ENCODE measurements around the gene EXOSC2.
A peak's percentile ranks its signal among the peaks of the same experiment; 100 is the strongest.

The EXOSC2 gene

DNA sequence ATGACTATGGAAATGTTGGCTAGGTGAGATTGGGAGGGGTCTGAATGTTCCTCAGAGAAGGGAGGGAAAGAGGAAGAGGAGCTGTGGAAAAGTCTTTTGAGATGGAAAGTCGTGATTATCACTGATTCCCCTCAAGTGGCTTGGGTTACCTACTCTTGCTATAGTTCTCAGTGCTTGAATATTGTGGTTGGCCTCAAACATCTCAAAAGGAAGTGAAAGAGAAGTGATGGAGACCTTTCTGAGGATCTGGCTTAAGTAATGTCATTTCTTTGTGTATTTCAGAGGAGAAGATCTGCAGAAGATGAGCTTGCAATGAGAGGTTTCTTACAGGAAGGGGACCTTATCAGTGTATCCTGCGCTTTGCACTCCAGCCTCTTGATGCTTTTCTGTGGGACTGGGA, 5.5 kb downstream of the EXOSC2 start:
- no peak for DNase-seq

DNA sequence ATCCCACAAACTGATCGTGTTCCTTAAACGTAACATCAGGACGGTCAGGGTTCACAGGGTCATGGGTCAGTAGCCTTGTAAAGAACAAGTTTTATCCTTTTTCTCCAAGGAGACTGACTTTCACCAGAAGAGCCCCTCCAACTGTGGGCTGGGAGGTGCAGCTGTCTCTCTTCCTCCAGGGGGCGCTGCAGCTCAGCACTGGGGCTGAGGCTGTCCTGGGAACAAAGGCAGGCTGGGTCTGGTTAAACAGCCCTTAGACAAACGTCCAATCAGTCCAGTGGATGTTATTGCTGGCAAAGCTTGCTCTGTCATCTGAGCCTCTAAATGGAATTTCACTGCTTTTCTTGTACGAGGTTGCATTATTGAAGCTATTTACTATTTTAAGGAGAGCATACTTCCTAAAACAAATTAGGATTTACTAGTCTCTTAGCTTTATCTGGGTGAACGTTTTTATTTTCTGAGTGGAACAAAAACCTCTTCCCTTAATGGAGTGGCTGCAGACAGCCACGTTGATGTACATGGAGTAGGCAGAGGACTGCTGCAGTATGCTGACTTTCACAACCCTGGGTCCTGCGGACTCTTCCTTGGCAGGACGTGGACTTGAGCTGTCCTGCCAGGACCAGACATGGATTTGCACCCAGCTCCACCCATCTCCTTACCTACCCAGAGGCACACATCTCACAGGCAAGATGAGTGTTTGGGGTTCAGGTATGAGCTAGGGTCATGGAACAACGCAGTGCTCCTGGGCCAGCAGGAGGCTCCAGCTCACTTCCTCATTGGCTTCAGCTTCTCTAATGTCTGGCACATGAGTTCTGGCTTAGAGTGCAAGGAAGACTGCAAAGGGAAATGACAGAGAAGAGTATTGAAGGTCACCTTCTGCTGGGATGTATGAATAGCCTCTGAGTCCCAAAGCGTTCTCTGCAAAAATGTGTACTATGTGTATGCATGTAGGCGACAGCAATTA, 7.8 kb downstream of the EXOSC2 start:
- DNase-seq, result peak; percentile 19

DNA sequence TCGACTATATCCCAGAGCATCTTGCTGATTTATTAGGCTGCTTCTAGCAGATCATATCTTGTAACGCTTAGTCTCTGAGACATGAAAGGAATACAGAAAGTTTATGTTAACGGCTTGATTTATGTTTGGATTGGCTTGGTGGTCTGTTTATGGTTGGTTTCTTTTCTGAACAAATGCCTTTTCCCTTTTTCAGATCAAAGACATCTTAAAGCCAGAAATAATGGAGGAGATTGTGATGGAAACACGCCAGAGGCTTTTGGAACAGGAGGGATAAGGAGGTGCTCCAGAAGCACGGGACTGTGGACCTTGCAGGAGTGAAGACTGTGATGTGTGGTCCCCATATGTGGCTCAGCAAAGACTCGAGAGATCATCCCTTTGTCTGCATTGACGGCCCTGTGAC, 9.9 kb downstream of the EXOSC2 start:
- no peak for DNase-seq

DNA sequence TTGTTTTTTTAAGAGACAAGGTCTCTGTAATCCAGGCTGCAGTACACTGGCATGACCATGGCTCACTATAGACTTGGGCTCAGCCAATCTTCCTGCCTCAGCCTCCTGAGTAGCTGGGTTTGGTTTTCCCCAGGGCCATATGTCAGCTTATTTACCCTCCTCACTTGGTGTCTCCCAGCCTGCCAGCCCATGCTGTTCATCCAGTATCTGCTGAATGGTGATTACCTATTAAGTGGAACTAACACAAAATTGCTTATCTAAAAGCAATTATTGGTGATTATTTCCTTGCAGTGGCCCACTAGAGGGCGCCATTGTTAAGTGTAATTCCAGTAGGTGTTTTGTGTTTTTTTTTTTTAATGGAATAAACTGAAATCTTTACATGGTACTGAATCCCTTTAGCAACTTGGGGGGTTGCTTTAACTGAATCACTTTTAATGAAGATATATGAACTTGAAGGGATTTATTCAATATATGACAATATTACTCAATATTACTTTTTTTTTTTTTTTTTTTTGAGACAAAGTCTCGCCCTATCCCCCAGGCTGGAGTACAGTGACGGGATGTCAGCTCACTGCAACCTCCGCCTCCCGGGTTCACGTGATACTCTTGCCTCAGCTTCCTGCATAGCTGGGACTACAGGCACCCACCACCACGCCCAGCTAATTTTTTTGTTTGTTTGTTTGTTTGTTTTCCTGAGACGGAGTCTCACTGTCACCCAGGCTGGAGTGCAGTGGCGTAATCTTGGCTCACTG, 13.8 kb downstream of the EXOSC2 start:
- peak; percentile 9 for DNase-seq

DNA sequence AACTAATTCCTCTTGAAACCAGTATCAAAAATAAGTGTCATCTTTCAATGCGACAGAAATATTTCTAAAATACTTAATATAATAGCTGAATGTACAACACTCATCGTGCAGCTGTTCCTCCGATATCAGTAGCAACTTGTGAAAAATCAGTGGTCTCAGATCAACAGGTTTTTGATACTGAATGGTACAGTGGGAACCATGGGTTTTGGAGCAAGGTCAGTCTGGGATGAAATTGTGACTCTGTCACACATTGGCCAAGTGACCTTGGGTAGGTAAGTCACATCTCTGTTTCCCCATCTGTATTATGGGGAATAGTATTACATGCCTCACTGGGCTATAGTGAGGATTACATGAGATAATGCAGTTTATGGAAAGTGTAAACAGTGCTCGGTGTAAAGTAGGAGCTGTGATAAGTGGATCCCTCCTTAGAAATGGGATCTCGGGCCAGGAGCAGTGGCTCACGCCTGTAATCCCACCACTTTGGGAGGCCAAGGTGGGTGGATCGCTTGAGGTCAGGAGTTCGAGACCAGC, 17.3 kb downstream of the EXOSC2 start:
- DNase-seq, result no peak

DNA sequence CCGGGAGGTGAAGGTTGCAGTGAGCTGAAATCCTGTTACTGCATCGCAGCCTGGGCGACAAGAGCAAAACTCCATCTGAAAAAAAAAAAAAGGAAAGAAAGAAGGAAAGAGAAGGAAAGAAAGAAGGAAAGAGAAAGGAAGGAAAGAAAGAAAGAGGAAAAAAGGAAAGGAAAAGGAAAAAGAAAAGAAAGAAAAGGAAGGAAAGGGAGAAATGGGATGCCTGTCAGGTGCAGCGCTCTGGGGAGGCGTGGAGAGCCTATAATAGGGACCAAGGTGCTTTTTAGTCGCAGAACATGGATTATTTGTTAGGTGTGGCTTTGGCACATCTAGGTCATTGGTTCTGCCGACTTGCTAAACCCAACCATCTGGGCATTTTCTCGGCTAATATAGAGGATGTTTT, 17.9 kb downstream of the EXOSC2 start:
- DNase-seq, result no peak

DNA sequence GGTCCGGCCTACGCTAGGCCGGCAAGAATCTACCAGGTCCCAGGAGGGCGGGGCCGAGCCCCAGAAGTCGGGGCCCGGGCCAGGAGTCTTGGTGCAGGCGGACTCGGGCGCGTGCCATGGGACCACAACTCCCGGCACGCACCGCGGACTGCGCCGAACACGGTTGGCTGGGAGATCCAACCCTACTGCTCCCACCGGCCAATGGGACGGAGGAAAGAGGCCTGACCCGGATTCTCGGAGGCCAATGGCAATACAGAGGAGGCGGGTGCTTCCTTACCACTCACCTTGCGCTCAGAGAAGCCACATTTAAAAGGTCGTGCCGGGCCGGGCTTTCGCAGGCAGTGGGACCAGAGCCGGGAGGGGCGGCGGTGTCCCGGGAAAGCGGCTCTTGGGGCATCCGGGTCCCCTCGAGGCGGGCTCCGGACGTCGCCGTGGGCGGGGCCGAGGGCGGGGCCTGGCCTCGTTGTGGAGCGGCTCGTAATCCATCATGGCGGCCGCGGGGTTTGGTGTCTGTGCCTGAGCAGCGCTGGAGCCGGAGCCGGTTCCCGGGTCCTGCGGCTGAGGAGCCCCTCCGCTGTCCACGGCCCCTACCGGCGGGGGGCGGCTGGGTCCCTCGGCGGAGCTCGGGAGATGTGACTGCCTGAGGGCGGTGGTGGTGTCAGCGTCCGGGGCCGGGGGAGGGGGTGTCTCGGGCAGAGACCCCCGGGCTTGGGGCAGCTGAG, 19.1 kb downstream of the EXOSC2 start:
- peak; percentile 97 for DNase-seq

DNA sequence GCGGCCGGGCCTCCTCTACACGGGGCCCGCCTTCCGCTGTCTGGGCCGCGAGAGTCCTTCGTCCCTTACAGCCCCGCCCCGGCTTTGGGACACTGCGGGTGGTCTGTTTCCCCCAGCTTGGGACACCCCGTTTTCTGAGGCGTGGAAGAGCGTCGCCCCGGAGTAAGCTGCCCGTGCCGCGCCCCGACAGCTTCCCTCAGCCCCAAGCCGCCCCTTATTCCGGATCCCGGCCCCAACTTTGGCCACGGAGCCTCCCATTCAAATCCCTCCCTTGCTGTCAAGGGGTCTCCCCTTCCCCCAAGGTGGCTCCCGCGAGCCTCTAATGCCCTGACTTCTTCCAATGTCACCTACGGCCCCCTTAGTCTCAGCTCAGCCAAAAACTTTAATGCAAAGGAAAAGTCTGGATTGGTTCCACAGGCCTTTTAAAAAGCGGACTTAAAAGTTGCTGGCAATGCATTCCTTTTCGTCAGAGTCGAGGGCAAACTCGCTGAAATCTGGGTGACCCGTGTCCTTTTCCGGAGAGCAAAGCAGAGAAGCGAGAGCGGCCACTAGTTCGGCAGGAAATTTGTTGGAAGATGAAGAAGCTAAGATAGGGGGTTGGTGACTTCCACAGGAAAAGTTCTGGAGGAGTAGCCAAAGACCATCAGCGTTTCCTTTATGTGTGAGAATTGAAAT, 19.8 kb downstream of the EXOSC2 start:
- DNase-seq, result no peak

DNA sequence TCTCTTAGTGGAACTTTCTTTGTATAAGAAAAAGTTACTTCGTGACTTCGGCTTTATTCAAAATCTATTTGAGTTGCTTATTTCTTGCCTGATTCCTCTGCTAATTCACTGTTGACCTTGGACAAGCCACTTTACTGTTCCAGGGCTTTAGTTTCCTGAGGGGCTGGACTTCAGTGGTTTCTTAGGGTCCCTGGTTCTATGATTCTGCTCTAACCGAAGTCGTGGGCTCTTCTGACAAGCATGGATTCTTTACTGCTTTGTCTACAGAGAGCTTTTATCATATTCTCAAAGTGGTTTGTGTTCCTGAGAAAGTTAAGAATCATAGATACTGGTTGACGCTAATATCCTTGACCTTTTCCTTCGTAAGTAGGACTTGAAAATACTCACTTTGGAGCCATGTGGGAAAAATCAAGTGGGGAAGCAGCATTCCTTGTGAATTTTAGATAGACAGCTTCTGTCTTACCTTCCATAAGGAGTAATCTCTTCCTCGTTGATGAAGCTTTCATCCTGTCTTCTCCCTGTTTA, 21.1 kb downstream of the EXOSC2 start:
- no peak for DNase-seq

DNA sequence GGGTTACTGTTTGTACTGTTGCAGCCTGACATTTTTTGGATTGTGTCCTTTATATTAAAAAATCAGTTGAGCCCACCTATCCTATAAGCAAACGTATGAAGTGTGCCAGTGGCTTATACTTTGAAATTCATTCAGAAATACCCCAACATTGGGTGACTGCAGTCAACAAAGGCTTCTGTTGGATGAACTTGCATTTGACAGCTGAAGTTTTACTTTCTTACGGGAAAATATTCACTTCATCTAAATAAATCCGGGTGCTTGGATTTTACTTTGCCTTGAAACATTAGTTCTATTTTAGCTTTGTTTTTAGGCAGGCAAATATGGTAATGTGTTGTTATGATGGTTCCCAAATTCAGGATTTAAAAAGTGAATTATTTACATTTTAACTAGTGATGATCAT, 21.7 kb downstream of the EXOSC2 start:
- DNase-seq, result no peak

DNA sequence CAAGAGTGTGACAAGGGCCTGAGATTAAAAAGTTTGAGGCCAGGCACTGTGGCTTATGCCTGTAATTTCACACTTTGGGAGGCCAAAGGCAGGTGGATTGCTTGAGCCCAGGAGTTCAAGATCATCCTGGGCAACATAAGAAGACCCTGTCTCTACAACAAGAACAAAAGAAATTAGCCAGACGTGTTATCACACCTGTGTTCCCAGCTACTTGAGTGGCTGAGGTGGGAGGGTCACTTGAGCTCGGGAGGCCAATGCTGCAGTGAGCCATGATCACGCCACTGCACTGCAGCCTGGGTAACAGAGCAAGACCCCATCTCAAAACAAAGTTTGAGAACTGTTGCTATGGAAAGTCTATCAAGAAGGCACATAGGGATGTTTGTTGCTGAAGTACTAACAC, 25.0 kb downstream of the EXOSC2 start:
- no peak for DNase-seq

DNA sequence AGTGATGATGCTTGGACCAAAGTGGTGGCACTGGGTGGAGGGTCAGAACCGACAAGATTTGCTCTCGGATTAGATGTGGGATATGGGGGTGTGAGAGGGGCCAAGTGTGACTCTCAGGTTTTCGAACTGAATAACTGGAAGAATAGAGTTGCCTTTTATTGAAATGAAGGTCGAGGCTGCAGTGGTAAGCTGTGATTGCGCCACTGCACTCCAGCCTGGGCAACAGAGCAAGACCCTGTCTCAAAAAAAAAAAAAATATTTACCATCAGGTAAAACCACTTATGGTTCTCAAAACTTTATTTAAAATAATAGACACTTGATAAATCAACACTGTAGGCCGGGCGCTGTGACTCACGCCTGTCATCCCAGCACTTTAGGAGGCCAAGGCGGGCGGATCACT, 27.2 kb downstream of the EXOSC2 start:
- DNase-seq, result no peak

DNA sequence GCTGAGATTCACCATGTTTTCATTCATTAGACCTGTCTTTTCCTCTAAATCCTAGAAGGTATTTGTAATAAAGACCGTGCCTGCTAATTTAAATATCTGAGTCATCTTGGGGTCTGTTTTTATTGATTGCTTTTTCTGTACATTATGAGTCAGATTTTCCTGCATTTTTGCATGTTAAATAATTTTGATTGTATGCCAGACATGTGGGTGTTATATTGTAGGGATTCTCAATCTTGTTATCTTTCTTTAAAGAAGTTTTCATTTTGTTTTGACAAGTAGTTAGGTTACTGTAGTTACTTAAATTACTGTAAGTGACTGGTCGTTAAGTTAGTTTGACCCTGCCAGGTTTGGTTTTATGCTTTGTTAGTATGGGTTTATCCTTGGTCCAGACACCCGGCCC, 35.1 kb downstream of the EXOSC2 start:
- DNase-seq, result no peak

DNA sequence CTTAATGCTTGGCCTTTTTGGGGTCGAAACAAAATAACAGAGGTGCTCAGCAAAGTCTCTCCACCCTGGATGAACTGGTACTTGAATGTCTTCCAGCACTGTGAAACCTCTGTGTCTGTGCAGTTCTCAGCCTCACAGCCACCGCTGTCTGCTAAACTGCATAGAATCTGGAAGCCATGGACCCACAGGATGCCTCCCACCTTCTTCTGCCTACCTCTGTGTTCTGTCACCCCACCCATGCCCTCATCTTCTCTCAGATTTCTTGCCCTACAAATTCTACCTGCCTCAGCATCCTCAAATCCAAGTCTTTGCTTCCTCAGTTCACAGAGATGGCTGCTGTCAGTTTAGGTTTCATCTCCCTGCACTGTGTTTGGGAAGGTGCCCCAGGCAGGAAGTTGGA, 35.6 kb downstream of the EXOSC2 start:
- DNase-seq, result no peak

DNA sequence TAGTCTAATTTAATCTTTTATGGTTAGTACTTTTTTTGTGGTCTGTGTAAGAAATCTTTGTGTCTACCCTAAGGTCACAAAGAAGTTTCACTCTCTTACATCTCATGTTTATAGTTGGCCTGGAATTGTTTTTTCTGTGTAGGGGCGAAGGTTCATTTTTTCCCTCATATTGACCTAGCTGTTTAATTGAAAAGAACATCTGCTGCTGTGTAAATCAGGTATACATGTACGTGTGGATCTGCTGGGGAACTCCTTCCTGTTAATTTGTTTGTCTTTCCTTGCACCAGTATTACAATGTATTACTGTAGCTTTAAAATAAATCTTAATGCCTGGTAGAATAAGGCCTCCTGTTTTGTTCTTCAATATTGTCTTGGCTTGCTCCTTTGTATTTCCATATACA, 37.8 kb downstream of the EXOSC2 start:
- no peak for DNase-seq

DNA sequence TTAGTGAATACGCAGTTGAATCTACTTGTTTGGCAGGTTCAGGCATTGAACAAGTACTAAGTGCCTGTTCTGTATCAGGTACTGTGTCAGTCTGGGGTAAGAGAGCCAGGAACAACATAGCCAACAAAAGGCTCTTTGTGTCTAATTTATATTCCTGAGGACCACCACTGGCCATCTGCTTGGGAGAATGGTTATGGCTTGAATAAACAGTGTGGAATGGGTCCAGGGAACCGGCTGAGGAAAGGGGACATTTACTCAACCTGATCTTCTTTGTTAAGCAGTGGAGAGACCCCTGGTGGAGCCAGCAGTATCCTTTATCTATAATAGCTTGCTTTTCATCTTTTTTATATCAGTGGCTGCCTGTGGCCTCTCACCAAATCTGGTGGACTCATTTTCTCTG, 38.6 kb downstream of the EXOSC2 start:
- no peak for DNase-seq

DNA sequence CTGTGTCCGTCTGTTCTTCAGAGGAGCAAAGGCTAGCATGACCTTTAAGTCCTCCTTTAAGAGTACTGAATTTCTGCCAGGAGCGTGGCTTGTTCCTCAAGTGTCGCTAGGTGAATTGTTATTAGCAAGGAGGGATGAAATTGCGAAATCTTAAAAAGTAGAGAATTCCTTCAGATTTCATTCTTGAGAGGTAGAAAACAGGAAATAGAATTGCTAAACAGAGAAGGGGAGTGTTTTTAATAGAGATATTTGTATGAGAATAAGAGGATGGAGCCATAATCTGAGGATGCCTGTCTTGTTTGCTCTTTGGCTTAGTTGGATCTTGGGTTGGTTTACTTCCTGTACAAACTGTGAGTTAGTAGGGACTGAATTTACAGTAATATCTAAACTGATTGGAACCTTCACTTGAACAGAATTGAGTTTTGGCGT, 39.2 kb downstream of the EXOSC2 start:
- no peak for DNase-seq

DNA sequence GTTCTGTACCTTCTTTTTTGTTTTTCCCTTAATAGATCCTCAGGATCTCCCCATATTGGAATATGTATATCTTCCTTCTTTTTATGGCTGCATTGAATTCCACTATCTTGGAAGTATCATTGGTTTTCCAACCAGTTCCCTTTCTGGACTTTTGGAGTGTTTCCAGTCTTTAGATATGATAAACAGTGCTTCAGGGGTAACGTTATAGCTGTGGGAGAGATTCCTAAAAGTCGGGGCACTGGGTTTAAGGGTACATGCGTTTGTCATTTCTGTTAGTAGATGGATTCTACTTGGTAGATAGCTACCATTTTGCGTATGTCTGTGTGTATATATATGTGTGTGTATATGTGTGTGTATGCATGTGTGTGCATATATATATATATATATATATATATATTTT, 42.0 kb downstream of the EXOSC2 start:
- DNase-seq, result no peak

DNA sequence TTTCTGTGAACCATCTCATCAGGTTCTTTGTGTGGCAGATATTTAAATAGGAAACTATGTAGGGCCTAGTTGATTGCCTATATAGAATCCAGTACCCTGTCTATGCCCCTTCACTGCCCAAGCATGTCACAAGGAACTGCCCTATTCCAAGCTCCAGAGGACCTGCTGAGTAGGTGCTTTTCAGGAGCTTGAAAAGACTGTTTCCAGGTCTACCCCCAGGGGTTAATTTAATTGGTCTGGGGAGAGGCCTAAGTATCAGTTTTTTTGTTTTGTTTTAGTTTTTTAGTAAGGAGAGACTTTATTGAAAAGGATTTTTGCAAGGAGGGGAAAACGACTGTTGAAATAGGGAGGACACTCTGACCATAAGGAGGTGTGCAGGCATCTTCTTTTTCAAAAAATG, 43.3 kb downstream of the EXOSC2 start:
- DNase-seq, result no peak

DNA sequence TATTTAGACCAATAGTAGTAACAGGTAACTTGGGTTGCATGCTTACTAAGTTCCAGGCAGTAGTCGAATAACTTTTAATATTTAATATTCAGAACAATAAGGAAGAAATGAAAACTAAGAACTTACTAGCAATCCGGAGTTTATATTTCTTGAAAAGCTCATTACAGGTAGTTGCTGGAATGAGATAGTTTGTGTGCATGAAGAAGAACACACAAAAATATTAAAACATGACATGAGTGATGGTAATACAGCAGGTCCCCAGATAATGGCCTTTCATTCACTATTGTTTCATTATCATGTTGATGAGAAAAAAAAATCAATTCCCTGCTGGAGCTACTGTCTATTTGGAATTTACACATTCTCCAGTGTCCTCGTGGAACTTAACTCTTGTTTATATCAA, 44.7 kb downstream of the EXOSC2 start:
- no peak for DNase-seq

DNA sequence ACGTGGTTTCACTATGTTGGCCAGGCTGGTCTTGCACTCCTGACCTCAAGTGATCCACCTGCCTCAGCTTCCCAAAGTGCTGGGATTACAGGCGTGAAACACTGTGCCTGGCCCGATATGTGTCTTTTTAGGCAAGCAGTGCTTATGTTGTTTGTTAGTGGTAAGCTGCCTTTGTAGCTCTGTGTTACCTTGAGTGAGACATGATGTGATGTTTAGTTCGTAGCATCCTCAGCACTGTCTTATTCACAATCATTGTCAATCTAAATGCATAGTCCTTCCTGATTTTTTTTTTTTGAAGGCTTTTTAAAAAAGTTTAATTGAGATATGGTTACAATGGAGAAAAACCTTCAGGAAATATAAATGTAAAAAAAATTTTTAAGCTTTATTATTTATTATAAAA, 45.5 kb downstream of the EXOSC2 start:
- no peak for DNase-seq

All from T1000 (cell line).